ENCODE data around the gene IVNS1ABP.
"Not testable (repeated sequence)": the region's sequence is repeated elsewhere in the genome, so short reads cannot be mapped to it uniquely, and the experiment has no call there.

The IVNS1ABP gene

DNA sequence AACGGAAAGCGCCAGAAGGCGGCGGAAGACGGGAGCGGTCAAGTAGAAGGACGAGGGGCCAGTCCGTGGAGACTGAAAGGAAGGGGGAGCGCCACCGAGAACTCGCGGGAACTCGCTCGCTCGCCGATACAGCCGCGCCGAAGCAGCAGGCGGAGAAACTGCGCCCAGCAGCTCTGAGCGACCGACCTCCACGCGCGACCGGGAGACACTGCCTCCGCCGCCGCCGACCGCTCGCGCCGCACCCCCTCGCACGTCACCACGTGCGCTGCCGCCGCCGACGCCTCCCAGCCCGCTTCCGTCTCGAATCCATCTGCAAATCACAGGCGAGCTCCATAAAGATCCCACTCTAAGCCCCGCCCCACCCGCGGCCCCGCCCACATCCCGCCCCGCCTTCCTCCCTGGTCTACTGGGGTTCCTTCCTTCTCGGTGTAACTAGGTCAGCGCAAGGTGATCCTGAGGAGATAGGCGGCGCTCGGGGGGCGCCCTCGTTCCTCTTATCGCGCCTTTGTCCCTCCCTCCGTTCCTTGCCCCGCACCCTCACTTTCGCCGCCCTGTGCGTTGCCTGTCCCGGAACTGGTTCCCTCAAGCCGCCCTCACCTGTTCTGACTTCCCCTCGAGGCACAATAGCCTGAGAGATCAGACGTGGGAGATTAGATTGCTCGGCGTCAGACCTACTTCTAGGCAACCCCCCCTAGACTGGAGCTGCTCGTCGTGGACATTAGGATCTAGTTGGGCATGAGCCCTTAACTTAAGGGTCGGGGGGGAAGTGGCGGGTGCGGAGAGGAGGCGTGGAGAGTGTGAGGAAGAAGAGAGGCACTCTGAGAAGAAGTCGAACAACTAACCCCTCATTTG lies at the start of gene IVNS1ABP:
IVNS1ABP (minus strand) TSS at position 210 of the 852 bp plus-strand sequence. CDS start 7,750 bp downstream, outside the sequence.
- peak; percentile 98 for DNase-seq

DNA sequence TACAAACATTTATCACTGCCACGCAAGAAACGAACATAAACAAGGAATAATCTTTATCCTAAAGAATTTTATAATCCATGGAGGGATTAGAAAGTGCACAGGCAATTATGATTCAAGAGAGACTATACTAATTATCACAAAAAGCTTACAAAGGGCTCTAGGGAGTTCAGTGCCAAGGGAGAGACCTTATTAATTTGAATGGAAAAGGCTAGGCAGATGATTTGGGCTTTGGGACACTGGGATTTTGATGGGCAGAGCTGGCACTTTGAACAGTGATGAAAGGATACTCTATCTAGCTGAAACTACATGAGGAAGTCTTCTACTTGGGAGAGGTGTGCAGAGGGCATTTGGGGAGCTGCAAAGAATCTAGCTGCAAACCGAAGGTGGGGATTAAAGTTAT lies 48.9 kb upstream of the IVNS1ABP start:
- no peak for DNase-seq

DNA sequence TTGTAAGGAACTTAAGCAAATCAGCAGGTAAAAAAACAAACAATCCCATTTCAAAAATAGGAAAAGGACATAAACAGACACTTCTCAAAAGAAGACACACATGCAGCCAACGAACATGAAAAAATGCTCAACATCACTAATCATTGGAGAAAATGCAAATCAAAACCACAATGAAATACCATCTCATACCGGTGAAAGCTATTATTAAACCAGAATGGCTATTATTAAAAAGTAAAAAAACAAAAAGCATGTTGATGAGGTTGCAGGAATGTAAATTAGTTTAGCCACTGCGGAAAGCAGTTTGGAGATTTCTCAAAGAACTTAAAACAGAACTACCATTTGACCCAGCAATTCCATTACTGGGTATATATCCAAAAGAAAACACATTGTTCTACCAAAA lies 47.5 kb upstream of the IVNS1ABP start:
- not testable (repeated sequence) for DNase-seq

DNA sequence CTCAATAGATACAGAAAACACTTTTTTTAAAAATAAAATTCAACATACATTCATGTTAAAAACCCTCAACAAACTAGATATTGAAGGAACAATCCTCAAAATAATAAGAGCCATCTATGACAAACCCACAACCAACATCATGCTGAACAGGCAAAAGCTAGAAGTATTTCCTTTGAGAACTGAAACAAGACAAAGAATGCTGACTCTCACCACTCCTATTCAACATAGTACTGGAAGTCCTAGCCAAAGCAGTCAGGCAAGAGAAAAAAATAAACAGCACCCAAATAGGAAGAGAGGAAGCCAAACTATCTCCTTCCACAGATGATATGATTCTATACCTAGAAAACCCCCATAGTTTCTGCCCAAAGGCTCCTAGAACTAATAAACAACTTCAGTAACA lies 46.2 kb upstream of the IVNS1ABP start:
- DNase-seq = no peak

DNA sequence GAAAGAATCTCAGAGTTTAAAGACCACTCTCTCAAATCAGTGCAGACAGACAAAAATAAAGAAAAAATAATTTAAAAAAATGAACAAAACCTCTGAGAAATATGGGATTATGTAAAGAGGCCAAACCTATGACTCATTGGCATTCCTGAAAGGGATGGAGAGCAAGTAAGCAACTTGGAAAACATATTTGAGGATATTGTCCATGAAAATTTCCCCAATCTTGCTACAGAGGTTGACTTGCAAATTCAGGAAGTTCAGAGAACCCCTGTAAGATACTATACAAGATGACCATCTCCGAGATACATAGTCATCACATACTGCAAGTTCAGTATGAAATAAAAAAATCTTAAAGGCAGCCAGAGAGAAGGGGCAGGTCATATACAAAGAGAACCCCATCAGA lies 43.7 kb upstream of the IVNS1ABP start:
- DNase-seq = no peak

DNA sequence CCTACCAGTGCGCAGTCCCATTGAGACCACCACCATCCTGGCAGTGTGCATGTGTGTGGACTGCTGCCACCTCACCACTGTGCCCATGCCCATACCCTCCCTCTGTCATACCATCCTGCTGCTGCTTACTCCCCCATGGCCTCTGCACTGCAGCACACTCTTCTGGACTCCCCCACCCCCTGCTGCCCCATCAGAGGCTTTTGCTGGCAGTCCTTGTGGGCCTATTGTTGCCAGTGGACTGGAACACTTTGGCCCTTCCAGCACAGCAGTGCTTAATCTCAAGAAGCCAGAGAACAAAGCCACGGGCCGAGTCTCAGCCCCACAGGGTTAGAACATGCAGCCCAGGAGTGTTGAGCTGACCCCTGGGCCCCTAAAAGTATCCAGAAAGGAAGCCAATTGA lies 41.9 kb upstream of the IVNS1ABP start:
- no peak for DNase-seq

DNA sequence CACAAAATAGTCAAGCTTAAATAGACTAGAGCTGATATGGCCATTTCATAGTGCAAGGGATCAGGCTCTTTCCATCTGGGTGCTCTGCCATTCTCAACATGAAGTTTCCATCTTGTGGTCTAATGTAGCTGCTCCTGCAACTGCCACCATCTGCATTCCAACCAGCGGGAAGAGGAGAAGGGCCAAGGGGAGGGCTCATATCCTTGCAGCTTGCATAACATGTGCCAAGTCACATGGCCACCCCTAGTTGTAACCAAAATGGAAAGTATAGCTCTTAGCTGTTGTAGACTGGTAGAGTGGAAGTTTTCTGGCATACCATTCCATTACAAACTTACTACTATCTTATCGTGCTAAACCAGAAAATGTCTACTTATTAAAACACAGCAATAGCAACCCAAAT lies 38.9 kb upstream of the IVNS1ABP start:
- DNase-seq = no peak

DNA sequence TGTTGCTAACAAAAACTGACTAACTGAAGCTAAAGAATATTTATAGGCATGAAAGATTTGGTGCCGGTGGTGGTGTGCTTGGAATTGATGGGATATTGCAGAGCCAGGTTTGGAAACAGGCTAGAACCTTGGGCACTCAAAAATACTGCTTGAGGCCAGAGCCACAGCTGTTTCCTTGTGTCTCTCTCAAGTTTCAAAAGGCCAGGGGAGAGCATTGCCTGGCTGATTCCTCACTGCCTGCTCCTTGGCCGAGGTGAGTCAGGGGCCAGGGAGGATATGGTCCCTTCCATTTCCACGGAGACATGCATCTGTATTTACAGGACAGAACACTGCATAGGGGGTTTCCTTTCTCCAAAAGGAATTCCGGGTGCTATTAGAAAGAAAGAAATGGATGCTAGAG lies 36.1 kb upstream of the IVNS1ABP start:
- DNase-seq = no peak

DNA sequence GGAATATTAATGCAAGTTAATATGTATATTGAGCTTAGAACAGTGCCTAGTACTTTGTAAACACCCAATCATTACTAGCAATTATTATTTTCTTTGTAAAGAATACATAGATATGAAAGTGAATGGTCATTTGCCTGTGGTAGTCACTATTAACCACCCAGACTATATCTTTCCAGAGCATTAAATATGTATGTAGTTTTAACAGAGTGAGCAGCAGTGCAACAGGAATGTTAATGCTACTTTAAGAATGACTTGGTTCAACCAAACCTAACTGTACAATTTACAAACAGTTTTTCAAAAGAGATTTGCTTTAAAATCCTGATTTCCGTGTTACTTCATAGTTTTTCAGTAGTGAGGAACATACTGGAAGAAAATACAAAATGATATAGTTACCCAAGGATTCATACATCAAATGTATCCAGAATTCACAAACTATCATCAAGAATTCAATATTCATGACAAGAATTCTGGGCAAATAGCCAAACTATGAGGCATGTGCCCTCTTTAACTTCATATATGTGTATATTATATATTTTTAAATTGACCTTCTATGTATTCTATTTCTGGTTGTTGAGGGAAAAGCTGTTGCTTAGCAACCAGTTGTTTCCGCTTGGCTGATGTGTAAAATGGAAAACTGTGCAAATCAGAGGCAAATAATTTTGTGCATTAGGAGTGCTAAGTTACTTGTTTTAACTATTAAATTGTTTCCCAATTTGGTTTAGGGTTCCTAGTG lies 34.9 kb upstream of the IVNS1ABP start:
- no peak for DNase-seq

DNA sequence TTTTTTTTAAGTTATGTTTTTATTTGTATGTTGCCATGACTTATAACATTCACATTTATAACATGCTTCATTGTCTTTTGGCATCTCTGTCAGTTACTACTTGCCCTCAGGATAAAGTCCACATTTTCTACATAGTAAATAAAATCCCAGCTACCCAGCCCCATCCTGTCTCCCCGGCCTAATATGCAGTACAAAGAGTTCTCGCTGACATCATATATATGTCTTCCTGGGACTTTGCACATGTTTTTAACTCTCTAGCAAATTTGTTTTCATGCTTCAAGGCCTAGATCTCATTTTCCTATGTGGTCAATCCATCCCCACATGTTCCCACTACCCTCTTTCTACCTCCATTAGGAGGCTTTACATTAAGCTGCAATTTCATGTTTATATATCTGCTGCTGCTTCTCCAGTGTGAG lies 33.0 kb upstream of the IVNS1ABP start:
- no peak for DNase-seq

DNA sequence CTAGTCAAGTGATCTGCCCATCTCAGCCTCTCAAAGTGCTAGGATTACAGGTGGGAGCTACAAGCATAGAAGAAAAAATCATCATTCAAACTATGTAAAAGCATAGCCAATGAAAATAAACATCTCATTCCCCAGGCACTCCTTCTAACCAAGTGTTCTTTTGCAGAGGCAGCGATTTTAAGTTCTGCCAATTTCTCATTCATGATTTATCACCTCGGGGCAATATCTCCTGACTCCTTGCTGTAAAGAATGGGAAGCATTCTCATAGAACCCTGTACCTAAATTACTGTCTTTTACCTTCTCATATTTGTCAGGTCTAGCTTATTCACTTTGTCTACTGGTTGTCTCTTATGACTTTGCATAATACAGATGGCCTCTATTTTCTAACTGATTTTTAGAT lies 32.5 kb upstream of the IVNS1ABP start:
- no peak for DNase-seq

DNA sequence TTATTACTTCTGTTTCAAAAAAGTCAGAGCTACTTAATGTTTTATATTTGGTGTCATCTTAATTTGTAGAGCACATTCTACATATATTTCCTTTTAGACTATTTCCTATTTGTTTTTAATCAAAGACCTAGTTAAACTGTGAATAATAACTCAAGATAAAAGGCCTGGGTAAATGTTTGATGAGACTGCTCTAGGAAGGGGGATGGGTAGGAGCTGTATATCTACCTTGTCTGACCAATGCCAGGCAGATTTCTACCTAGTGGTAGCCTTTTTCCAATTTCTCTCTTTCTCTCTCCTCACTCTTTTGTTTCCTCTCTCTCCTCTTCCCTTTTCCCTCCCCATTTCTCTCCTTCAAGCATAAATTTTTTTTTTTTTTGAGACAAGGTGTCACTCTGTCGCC lies 31.9 kb upstream of the IVNS1ABP start:
- DNase-seq = no peak

DNA sequence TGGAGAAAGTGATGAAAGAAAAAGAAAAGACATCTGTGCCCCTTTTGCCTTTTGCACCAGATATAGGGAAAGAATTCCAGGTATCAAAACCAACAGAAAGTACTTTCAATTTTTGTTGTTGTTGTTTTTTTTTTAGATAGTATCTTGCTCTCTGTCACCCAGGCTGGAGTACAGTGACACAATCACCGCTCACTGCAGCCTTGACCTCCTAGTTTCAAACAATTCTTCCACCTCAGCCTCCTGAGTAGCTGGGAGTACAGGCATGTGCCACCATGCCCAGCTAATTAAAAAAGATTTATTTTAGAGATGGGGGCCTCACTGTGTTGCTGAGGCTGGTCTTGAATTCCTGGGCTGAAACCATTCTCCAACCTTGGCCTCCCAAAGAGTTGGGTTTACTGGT lies 31.3 kb upstream of the IVNS1ABP start:
- DNase-seq = no peak

DNA sequence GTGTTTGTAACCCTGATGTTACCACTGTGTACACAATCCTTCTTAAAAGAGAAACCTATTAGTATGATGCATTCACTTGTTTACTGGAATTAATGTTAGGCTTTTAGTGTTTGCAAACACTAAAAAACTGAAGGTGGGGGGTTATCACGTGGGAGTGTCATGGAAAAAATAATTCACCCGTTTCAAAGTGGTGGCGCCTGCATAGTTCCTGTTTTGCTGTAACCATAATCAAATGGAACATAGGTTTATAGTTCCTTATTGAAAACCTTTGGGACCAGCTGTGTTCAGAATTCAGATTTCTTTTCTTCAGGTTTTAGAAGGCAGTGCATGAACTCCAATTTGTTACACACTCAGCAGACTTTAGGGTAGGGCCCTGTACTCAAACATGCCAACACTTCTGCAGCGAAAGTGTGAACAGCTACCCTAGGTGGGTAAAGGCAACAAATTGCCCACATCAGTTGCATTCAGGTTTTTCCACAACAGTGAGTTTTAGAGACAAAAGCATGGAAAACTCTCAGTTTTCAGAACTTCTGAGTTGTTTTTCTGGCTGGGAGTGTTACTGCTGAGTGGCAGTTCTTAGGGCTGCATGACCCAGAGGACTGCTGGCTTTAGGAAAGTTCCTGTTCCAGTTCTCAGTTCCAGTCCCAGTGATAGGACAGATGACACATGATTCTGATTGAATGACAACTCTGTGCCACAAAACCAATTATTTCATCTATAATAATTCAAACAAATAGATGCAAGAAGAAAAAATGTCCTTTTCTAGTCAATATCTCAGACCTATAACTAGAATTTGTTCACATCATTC lies 29.1 kb upstream of the IVNS1ABP start:
- DNase-seq = peak; percentile 8 to 13

DNA sequence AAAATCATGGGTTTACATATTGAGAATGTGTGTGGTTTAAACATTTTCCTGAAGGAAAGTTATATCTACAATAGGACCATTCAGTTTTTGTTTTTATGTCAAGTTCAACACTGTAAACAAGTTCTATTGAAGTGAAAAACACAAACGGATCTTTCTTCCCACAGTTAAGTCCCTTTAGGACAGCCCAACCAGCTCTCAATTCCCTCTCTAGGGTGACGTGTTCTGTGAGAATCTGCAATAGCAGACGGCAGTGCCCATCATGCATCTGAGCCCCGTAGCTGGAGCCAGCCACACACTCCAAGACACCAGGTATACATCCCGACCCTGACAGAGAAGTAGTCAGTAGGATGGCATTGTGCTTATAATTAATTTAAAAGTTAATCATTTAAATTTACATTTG lies 26.3 kb upstream of the IVNS1ABP start:
- no peak for DNase-seq

DNA sequence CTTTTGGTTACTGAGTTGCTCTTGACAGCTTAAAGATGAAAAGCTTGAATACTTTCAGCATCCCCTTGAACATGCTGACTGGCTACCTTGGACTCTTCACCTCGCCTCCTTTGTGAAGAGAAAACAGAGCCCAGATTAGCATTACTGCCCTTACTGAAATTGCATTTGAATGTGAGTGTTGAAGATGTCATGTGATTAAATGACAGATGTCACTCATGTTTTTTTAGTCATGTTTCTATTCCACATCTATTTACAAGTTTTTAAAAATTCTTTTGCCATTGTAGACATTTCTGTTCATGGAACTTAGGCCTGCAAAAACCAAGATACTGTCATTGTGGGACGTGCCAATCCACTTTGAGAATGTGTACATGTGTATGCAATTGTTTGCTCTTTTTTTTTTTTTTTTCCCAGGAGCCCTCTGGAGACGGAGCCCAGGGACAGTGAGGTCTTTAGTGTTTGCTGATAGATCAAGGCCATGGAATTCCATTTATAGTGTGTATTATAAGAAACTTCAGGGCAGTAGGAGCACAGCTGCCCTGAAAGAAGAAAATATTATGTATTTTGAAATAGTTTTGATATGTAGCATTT lies 25.7 kb upstream of the IVNS1ABP start:
- DNase-seq = no peak

DNA sequence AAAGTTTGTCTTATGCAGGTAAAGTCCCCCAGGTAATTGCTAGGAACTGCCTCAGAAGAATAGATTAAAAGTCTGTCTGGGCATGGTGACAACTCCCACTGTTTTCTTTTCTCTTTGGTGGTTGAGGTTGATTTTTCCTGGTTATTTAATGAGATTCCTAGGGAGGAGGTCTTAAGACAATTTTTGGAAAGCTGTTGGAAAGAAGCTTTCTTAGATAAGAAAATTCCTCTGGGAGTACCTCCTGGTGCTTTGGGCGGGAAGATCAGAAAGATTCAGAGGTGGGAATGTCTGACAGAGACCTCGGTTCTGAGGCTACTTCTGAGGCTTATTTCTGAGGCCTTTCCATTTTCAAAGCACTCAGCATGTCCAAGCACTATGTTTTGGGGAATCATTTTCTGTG lies 25.0 kb upstream of the IVNS1ABP start:
- no peak for DNase-seq

DNA sequence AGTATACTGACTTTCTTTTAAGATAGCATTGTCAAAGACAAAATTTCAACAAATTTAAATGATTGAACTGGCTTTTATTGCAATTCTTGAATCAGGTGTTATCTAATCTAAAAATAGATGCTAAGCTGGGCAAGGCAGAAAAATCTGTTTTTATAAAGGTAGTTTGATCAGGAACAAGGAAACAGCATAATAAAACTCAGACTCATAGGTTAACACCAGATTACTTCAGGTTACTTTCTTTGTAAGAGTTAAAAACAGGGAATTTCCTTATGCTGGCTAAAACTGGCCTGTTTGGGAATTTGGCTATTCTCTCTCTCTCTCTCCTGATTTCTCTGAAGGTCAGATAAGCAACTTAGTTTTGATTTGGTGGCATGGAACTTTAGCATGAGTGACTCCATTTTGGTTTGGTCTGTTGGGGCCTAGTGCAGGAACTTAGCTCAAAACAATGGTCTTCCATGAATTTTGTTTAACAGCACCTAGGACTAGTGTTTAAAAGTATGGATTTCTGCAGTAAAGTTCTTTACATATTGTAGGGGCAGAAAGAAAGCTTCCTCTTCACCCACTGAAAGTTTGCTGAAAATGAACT lies 24.2 kb upstream of the IVNS1ABP start:
- DNase-seq = no peak

DNA sequence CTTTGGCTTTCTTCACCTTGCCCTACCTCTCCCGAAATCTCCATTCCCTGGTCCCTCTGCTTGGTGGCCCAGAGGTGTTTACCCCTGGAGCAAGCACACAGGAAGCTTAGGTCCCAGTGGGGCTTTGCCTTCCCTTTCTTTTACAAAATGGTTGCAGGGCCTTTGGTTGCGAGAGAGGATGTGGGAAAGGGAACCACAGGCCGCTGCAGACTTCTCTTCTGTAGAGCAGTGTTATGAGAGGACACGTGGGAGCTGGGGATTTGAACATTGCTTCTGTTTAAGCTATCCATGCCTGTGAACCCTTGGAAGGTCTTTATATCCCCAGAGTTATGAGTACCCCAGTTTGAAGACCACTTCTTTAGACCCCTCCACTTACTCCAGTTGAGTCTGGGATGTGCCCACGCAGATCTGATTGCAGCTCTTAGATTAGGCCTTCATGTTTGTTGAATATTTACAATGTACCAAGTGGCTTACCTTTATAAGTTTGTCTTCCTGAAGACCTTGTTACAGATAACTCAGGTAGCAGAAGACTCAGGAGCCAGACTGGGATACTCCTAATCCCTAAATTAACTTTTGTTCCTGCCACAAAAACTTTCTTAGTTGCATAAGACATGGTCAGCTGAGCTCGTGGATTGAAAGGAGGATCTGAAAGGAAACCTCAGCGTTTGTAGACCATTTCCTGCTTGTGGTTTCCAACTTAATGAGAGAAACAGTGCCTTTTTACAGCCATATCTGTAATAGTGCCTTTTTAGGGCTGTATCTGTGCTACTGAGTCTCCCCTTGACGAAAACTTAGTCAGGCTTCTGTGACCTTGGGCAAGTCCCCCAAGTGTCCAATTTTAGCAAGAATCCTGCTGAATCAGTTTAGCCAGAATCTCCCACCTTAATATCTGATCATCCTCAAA lies 21.9 kb upstream of the IVNS1ABP start:
- peak; percentile 31 to 57 for DNase-seq

DNA sequence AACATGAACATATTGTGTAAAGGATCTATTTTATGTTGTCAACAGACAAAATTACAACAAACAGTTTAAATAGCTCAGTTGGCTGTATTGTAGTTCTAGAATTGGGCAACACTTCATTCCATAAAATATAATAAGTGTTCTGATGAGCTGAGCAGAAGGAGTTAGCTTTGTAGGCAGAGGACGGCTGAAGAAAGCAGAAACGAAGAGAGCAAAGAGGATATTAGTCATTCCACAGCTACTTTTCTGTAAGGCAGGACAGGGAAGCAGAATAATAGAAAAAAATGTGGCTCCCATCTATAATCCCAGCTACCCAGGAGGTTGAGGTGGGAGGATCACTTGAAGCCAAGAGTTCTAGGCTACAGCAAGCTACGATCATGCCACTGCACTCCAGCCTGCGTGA lies 20.2 kb upstream of the IVNS1ABP start:
- DNase-seq = no peak

DNA sequence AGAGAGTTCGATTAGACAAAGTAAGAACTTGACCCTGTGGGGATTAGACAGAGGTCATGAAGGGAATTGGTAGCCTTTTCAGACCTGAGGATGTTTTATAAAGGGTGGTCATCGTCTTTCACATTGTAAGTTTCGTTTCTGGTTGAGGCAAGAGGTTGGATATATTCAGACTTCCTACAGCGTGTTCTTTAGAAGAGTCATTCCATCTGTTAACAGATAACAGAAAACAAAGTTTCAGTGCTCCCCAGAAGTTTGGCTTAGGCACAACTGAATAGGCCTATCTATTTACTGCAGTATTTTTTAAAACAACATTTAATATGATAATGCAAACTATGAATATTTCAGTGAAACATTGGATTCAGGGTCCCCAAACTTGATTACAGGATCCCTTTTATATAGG lies 17.1 kb upstream of the IVNS1ABP start:
- DNase-seq = no peak

DNA sequence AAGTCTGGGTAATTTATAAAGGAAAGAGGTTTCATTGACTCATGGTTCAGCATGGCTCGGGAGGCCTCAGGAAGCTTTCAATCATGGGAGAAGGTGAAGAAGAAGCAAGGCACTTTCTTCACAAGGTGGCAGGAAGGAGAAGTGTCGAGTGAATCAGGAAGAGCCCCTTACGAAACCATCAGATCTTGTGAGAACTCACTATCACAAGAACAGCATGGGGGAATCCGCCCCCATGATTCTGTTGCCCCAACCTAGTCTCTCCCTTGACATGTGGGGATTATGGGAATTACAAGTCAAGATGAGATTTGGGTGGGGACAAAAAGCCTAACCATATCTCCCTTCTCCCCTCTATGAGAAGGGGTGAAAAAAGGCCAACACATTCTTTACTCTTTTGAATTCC lies 11.2 kb upstream of the IVNS1ABP start:
- DNase-seq = no peak

Measured in CD4-positive, alpha-beta T cell treated with Interferon alpha-2 for 1 hour (primary cell).